H1 (cell line): ENCODE data around the gene PDHX. TPM values are rescaled to one million over a fixed set of nuclear protein-coding genes. Genes with fewer than 3 reads are reported as not detected.
A peak's percentile ranks its signal among the peaks of the same experiment; 100 is the strongest.

Source experiments
- CTCF ChIA-PET: fragments of 300-600 bp; sonication (Branson Sonifier 250); formaldehyde crosslinking; loops from one replicate; lab custom pipeline; 2021; ENCODE audit not compliant: partially characterized antibody; lab: Charles Lee
- POLR2A ChIA-PET: fragments of 300-600 bp; sonication (Branson Sonifier 250); formaldehyde crosslinking; loops from one replicate; lab custom pipeline; 2021; ENCODE audit warnings: inconsistent platforms; ENCODE audit not compliant: partially characterized antibody; lab: Charles Lee
- DNase-seq, 2 experiments: peaks; one replicate each; pipeline versions ENCODE4 v3.0.0 to v3.0.0-alpha.2; 2010 to 2022; ENCODE audit warnings: low spot score in 2 of 2, low read depth in 1 of 2, mixed read lengths in 1 of 2
- FAIRE-seq: peaks from 2 replicates; lab custom pipeline; 2011; peaks lifted over from hg19 to GRCh38; lab: Jason Lieb, UNC
- H2AFZ ChIP-seq: 2 replicates; pipeline ENCODE4 v1.8.1; 2012; ENCODE audit warnings: low read length, inconsistent platforms
- H2AK5ac ChIP-seq: 2 replicates; pipeline ENCODE4 v1.6.1; 2013; ENCODE audit warnings: low read depth, low read length
- H2BK120ac ChIP-seq: replicated peaks from 2 replicates; pipeline ENCODE3; 2013; ENCODE audit warnings: low read depth, low read length, inconsistent platforms
- H2BK12ac ChIP-seq: 2 replicates; pipeline ENCODE4 v1.6.1; 2013; ENCODE audit warnings: low read depth, low read length
- H2BK15ac ChIP-seq: 2 replicates; pipeline ENCODE4 v1.6.1; 2013; ENCODE audit warnings: low read length
- H2BK20ac ChIP-seq: 2 replicates; pipeline ENCODE4 v1.6.1; 2013; ENCODE audit warnings: low read length
- H2BK5ac ChIP-seq: 2 replicates; pipeline ENCODE4 v1.6.1; 2013; ENCODE audit warnings: low read depth, low read length
- H3K14ac ChIP-seq: 2 replicates; pipeline ENCODE4 v1.6.1; 2013; ENCODE audit warnings: inconsistent platforms; ENCODE audit not compliant: insufficient read length
- H3K18ac ChIP-seq: 2 replicates; pipeline ENCODE4 v1.6.1; 2013; ENCODE audit warnings: low read length; ENCODE audit errors: extremely low read depth
- H3K23ac ChIP-seq: 2 replicates; pipeline ENCODE4 v1.6.1; 2013; ENCODE audit warnings: inconsistent platforms; ENCODE audit not compliant: insufficient read length
- H3K23me2 ChIP-seq: 2 replicates; pipeline ENCODE4 v1.6.1; 2013; ENCODE audit warnings: low read depth, low read length
- H3K27ac ChIP-seq: 2 replicates; pipeline ENCODE4 v1.6.1; 2011; ENCODE audit warnings: low read depth, low read length, inconsistent platforms
- H3K27me3 ChIP-seq, 4 experiments: replicated peaks in 1 of 4; 1 replicate in 1 of 4; 2 replicates in 3 of 4; pipeline versions ENCODE4 v1.6.1 to v1.8.1; 2011 to 2013; ENCODE audit warnings: low read length in 3 of 4, mild to moderate bottlenecking in 3 of 4, inconsistent platforms in 2 of 4, mixed read lengths in 2 of 4, moderate library complexity in 1 of 4; ENCODE audit not compliant: control insufficient read depth in 3 of 4, insufficient read depth in 3 of 4; ENCODE audit errors: extremely low read depth in 1 of 4
- H3K36me3 ChIP-seq, 4 experiments: 2 replicates each; pipeline versions ENCODE4 v1.6.1 to v1.8.1; 2011 to 2013; ENCODE audit warnings: mild to moderate bottlenecking in 4 of 4, low read length in 3 of 4, moderate library complexity in 2 of 4, control low read depth in 1 of 4, inconsistent platforms in 1 of 4; ENCODE audit not compliant: insufficient read depth in 4 of 4, control insufficient read depth in 2 of 4
- H3K4ac ChIP-seq: replicated peaks from 2 replicates; pipeline ENCODE3; 2013; ENCODE audit warnings: low read length, low read depth, mixed read lengths, inconsistent platforms; ENCODE audit not compliant: insufficient read length
- H3K4me1 ChIP-seq, 4 experiments: replicated peaks in 1 of 4; 1 replicate in 1 of 4; 2 replicates in 3 of 4; pipeline versions ENCODE4 v1.6.1 to v1.8.1; 2011 to 2013; ENCODE audit warnings: low read length in 3 of 4, inconsistent platforms in 2 of 4, mixed read lengths in 1 of 4; ENCODE audit not compliant: insufficient read depth in 4 of 4, control insufficient read depth in 3 of 4
- H3K4me2 ChIP-seq, 2 experiments: 2 replicates each; pipeline versions ENCODE4 v1.6.1 to v1.8.1; 2011 to 2013; ENCODE audit warnings: low read depth in 2 of 2, low read length in 2 of 2, control low read depth in 1 of 2, inconsistent platforms in 1 of 2, mild to moderate bottlenecking in 1 of 2; ENCODE audit not compliant: insufficient read depth in 1 of 2
- H3K4me3 ChIP-seq, 4 experiments: fragments of 200-600, 300-600 bp in 1 of 4; sonication (generic), shearing (Covaris generic), sonication (Bioruptor Twin) in 1 of 4; 2 replicates each; pipeline versions ENCODE4 v1.5.1 to v1.8.1; 2011 to 2016; ENCODE audit warnings: low read length in 4 of 4, low read depth in 3 of 4, control low read depth in 2 of 4, inconsistent platforms in 2 of 4, mild to moderate bottlenecking in 2 of 4, mixed read lengths in 1 of 4, moderate library complexity in 1 of 4; ENCODE audit not compliant: insufficient read depth in 2 of 4; ENCODE audit errors: extremely low read depth in 1 of 4
- H3K56ac ChIP-seq: replicated peaks from 2 replicates; pipeline ENCODE3; 2013; ENCODE audit warnings: low read depth, mild to moderate bottlenecking, mixed read lengths, low read length, inconsistent platforms; ENCODE audit not compliant: insufficient read length
- H3K79me1 ChIP-seq: 2 replicates; pipeline ENCODE4 v1.6.1; 2013; ENCODE audit warnings: low read depth, low read length, control low read depth
- H3K79me2 ChIP-seq, 2 experiments: 2 replicates each; pipeline versions ENCODE4 v1.6.1 to v1.8.1; 2012 to 2013; ENCODE audit warnings: low read length in 2 of 2, mild to moderate bottlenecking in 2 of 2, inconsistent platforms in 1 of 2; ENCODE audit not compliant: insufficient read depth in 2 of 2, control insufficient read depth in 1 of 2
- H3K9ac ChIP-seq, 4 experiments: replicated peaks in 1 of 4; 1 replicate in 1 of 4; 2 replicates in 3 of 4; pipeline versions ENCODE4 v1.6.1 to v1.8.1; 2011 to 2013; ENCODE audit warnings: low read depth in 3 of 4, low read length in 3 of 4, control low read depth in 2 of 4, mild to moderate bottlenecking in 2 of 4, moderate library complexity in 2 of 4, inconsistent platforms in 1 of 4; ENCODE audit errors: extremely low read depth in 1 of 4
- H3K9me3 ChIP-seq, 2 experiments: 2 replicates each; pipeline versions ENCODE4 v1.6.1 to v1.8.1; 2012 to 2013; ENCODE audit warnings: mild to moderate bottlenecking in 2 of 2, moderate library complexity in 2 of 2, control low read depth in 1 of 2, inconsistent platforms in 1 of 2, low read depth in 1 of 2, low read length in 1 of 2, mixed read lengths in 1 of 2; ENCODE audit not compliant: insufficient read depth in 2 of 2
- H4K20me1 ChIP-seq, 2 experiments: replicated peaks in 1 of 2; 2 replicates each; pipeline versions ENCODE3 to v1.8.1; 2011 to 2013; ENCODE audit warnings: inconsistent platforms in 2 of 2, low read length in 2 of 2, mild to moderate bottlenecking in 1 of 2; ENCODE audit not compliant: insufficient read depth in 2 of 2, control insufficient read depth in 1 of 2
- H4K5ac ChIP-seq: 2 replicates; pipeline ENCODE4 v1.6.1; 2013; ENCODE audit warnings: low read length, low read depth, mixed read lengths, inconsistent platforms; ENCODE audit not compliant: insufficient read length
- H4K8ac ChIP-seq: 2 replicates; pipeline ENCODE4 v1.8.0; 2013; ENCODE audit warnings: mild to moderate bottlenecking, moderate library complexity, low read length, inconsistent platforms; ENCODE audit not compliant: insufficient read depth; ENCODE audit errors: extremely low read depth
- H4K91ac ChIP-seq: replicated peaks from 2 replicates; pipeline ENCODE3; 2013; ENCODE audit warnings: low read length, mixed read lengths, inconsistent platforms; ENCODE audit not compliant: insufficient read length
- CBX8 ChIP-seq: fragments of 300-800, 300-1000 bp; sonication (generic); IDR thresholded peaks from 2 replicates; pipeline ENCODE4 v1.7.1; 2016; ENCODE audit warnings: low read depth, low read length, borderline replicate concordance
- CHD2 ChIP-seq: IDR thresholded peaks from 2 replicates; pipeline ENCODE4 v1.6.1; 2012; ENCODE audit warnings: low read length, improper control_type of control experiment
- CREB1 ChIP-seq: IDR thresholded peaks from 2 replicates; pipeline ENCODE4 v1.6.1; 2012; ENCODE audit warnings: inconsistent platforms
- HDAC2 ChIP-seq, 2 experiments: fragments of 300-600 bp in 1 of 2; sonication (generic) in 1 of 2; IDR thresholded peaks; 2 replicates each; pipeline ENCODE4 v1.6.1; 2011 to 2012; ENCODE audit warnings: low read depth in 2 of 2, low read length in 2 of 2, mild to moderate bottlenecking in 2 of 2, moderate library complexity in 2 of 2, borderline replicate concordance in 1 of 2, inconsistent platforms in 1 of 2
- JUN ChIP-seq: IDR thresholded peaks from 2 replicates; pipeline ENCODE4 v1.6.1; 2011; ENCODE audit warnings: low read depth, mild to moderate bottlenecking, improper control_type of control experiment, low read length
- MAFK ChIP-seq: IDR thresholded peaks from 2 replicates; pipeline ENCODE4 v1.6.1; 2012; ENCODE audit warnings: low read depth, mild to moderate bottlenecking, improper control_type of control experiment, low read length
- PHF8 ChIP-seq: fragments of 200-600 bp; sonication (generic); conservative IDR thresholded peaks from 2 replicates; pipeline ENCODE4 v1.7.1; 2012; ENCODE audit warnings: low read depth, mild to moderate bottlenecking, inconsistent platforms, low read length, moderate library complexity
- POU5F1 ChIP-seq: IDR thresholded peaks from 2 replicates; pipeline ENCODE4 v1.6.1; 2011; ENCODE audit warnings: low read depth, mild to moderate bottlenecking, low read length, moderate library complexity
- SIN3A ChIP-seq, 2 experiments: IDR thresholded peaks in 1 of 2; conservative IDR thresholded peaks in 1 of 2; 2 replicates each; pipeline ENCODE4 v1.6.1; 2011 to 2012; ENCODE audit warnings: low read length in 2 of 2, improper control_type of control experiment in 1 of 2, low read depth in 1 of 2, mild to moderate bottlenecking in 1 of 2
- SIRT6 ChIP-seq: IDR thresholded peaks from one replicate; pipeline ENCODE4 v1.7.1; 2012; ENCODE audit warnings: low read length, inconsistent platforms
- SIX5 ChIP-seq: IDR thresholded peaks from 2 replicates; pipeline ENCODE4 v1.6.1; 2011; ENCODE audit warnings: mild to moderate bottlenecking, low read depth, low read length
- SP2 ChIP-seq: IDR thresholded peaks from 2 replicates; pipeline ENCODE4 v1.6.1; 2012; ENCODE audit warnings: mild to moderate bottlenecking, low read length, inconsistent platforms
- WGBS, 2 experiments: shearing (Covaris generic) in 1 of 2; methylation state at CpG; one replicate each; pipeline versions ENCODE4 v1.1.6 to v1.1.7; 2013 to 2015; ENCODE audit warnings: low lambda C conversion rate in 2 of 2, mixed read lengths in 2 of 2, inconsistent platforms in 1 of 2, low coverage in 1 of 2, missing lambda C conversion rate in 1 of 2; ENCODE audit not compliant: insufficient replicate concordance in 2 of 2, insufficient coverage in 1 of 2, insufficient read length in 1 of 2; ENCODE audit errors: extremely low coverage in 1 of 2, missing lambda C conversion rate in 1 of 2; 5-methylcytosine and 5-hydroxymethylcytosine counted together
- polyA plus RNA-seq, 7 experiments: library from polyadenylated mRNA; depleted of rRNA in 3 of 7; stranded (reverse) in 5 of 7; unstranded in 2 of 7; fragments of >200 nt in 5 of 7; fragments of 200-250 nt in 2 of 7; gene quantifications; 1 replicate in 5 of 7; 2 replicates in 1 of 7; 4 replicates in 1 of 7; pipeline versions ENCODE4 v1.2.1 to v1.2.3, GENCODE V29; 2011 to 2013; ENCODE audit warnings: missing spikeins in 2 of 7, mixed read lengths in 2 of 7
- total RNA-seq: library from RNA; stranded (reverse); fragmentation: NEBNext Ultra II Directional; extraction: Animal tissue kit (Norgen Biotek cat#: 25700); gene quantifications from 2 replicates; pipeline ENCODE4 v1.2.1, GENCODE V29; 2021

The PDHX gene
- total and polyA plus RNA-seq, 2 of the 8 experiments (the other 6 are each of a cell fraction or from before 2014, with no cell fraction given): 12.4 to 51.9 TPM

DNA sequence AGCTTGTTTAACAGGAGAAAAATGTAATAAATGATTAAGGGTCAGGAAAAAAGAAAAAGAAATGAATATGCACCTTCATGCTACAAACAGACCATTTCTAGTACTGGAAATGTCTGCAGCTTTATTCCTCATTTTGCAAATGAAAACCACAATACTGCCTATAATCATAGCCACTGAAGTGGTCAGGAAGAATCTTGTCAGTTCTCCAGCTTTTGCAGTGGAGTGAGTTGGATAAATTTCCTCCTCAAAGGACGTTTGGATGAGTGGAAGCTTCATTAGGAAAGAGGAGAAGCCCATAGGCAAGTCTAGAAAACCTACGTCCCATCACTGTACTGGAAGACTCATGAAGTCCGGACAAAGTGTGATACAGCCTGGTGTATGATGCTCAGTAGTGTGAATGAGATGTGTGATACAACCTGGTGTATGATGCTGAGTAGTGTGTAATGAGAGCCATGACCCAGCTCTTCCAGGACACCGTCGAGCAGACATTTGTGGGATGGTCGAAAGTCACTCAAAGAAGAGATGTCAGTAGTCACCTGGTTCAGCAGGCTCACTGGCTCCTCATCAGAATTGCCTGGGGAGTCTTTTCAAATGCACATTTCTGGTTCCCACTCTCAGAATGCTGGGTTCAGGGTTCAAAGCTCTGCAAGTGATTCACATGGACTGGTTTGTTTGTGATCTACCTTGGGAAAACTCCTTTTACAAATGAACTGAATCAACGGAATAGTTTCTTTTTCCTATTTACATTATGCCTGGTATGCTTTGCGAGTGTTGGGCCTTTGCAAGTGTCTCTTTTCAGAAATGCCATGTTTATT, 101.3 kb downstream of the PDHX start:
- Histone ChIP-seq H2AFZ (no peak overlapping the region), H3K79me2 (no peaks in the 10 kb centered on the region), H3K23ac (no peak overlapping the region), H3K36me3 (no peaks in the 10 kb centered on the region), H3K56ac (no peak overlapping the region), H3K27me3 (peaks cover 0 to 1% (median 0%) of the 10 kb centered on the region in 4 experiments; a peak in 1 of 7 replicates), H3K4me1 (peaks cover 0 to 6% (median 3%) of the 10 kb centered on the region in 4 experiments; a peak in 4 of 7 replicates), H3K23me2 (no peaks in the 10 kb centered on the region), H3K79me1 (no peaks in the 10 kb centered on the region), H2BK20ac (no peak overlapping the region), H4K91ac (no peak overlapping the region), H2AK5ac (no peak overlapping the region), H2BK120ac (no peak overlapping the region), H3K9me3 (no peaks in the 10 kb centered on the region), H2BK12ac (no peak overlapping the region), H3K27ac (no peak overlapping the region), H4K5ac (no peak overlapping the region), H4K8ac (no peak overlapping the region), H3K4me3 (peak overlapping the region in 1 of 4 experiments; percentile 16; a peak in 1 of 8 replicates), H3K14ac (no peak overlapping the region), H4K20me1 (no peaks in the 10 kb centered on the region), H3K9ac (no peak overlapping the region), H3K4me2 (peak overlapping the region; percentile 1 to 32; a peak in 2 of 4 replicates), H3K18ac (no peak overlapping the region), H3K4ac (no peak overlapping the region), H2BK5ac (no peak overlapping the region), H2BK15ac (no peak overlapping the region)
- TF ChIP-seq SIX5 (no peak), SIRT6 (no peak), SP2 (no peak), PHF8 (no peak), POU5F1 (no peak), CREB1 (no peak), CBX8 (no peak), SIN3A (conservative IDR thresholded peaks at IDR 0.05 in 1 of 2, IDR thresholded peaks at IDR 0.05 in 1 of 2; ENCODE audit: low read depth in 1 of 2, low read length in 2 of 2) (no peak), HDAC2 (IDR thresholded peaks at IDR 0.05; ENCODE audit: borderline replicate concordance in 1 of 2, low read depth in 2 of 2, low read length in 2 of 2) (no peak), JUN (no peak), CHD2 (no peak), MAFK (no peak)
- DNase-seq (no peak), FAIRE-seq (no peak)
- 64% methylated on average over 8 of the region's 8 CpGs; no CpG with 5 or more reads in 1 of the 2 experiments for WGBS, 2 experiments
- CTCF ChIA-PET: interaction anchor here (0.6 to 1.0 kb wide), 2 partner anchors 141 to 1358 kb away, joined by 3 read pairs; no protein-coding TSS in a partner anchor
- POLR2A ChIA-PET: no interaction called here
